EH (cell line): ENCODE results near the gene ADAMTS7.
"Not testable (repeated sequence)": the region's sequence is repeated elsewhere in the genome, so short reads cannot be mapped to it uniquely, and the experiment has no call there.

ENCODE experiments used
- DNase-seq: peaks from one replicate; pipeline ENCODE4 v3.0.0-alpha.2; 2015; ENCODE audit warnings: low read depth

The ADAMTS7 gene

GRCh38 chr15:78753751-78754535 is 57.3 kb downstream of the ADAMTS7 start:
- DNase-seq = not testable (repeated sequence)

DNA sequence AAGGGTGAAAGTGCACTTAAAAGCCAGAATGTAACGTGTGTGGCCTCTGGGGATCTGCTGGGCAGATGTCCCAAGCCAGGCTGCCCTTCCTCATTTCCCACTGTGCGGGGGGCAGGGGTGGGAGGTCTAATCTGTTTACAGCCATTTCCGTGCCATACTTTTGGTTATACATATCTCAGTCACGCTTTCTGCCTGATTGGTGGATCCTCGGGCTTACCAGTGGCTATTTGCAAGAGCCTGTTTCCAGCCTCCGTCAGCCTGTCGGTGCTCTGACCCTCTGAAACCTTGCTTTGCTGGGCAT is 58.0 kb downstream of the ADAMTS7 start:
- DNase-seq = not testable (repeated sequence)

- no peak for DNase-seq
Measured at GRCh38 chr15:78752492-78753358, 58.5 kb downstream of the ADAMTS7 start.

- no peak for DNase-seq
Measured at GRCh38 chr15:78751602-78751979, 59.7 kb downstream of the ADAMTS7 start.

DNA sequence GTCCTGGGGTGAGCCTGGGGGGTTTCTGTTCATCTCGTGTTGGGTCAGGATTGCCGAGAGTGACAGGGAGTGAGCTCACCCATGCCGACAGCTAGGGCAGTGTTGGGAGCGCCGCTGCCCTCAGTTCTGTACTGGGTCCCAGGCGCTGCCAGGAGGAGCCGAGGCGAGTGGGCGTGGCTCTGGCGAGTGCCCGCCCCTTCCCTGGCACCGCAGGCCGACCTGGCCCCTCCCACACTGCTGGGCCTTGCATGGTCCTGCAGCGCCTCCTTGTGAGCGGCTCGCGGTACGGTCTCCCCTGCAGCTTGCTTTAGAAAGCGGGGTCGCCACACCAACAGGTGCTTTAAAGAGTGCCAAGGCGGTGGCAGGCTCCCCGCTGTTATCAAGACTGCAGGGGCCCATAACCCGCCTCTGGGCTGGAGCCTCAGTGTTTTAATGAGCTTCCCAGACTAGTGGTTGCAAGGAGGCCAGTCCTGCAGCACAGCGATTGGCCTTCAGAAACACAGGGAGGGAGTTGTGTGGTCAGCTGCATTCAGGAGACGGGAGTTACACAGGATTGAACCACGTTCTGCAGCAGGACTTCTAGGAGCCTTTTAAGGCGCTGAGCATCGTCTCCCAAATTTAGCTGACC is 60.2 kb downstream of the ADAMTS7 start:
- peak; percentile 87 for DNase-seq

DNA sequence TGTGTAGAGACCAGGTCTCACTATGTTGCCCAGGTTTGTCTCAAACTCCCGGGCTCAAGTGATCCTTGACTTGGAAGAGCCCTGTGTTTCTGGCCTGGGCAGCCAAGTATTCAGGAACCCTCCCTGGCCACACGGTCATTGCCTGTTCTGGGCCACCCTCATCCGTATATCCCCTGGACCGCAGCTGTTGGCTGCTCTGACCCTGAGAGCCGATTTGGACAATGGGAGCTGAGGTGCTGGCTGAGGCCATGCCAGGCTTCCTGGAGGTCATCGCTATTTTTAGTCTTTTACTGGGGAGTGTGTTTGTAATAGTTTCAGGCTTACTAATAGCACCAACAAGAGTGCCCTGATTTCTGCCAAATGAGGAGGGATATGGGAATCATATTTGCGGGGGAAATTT is 60.7 kb downstream of the ADAMTS7 start:
- no peak for DNase-seq

- no peak for DNase-seq
Measured at GRCh38 chr15:78749831-78750230, 61.4 kb downstream of the ADAMTS7 start.

DNA sequence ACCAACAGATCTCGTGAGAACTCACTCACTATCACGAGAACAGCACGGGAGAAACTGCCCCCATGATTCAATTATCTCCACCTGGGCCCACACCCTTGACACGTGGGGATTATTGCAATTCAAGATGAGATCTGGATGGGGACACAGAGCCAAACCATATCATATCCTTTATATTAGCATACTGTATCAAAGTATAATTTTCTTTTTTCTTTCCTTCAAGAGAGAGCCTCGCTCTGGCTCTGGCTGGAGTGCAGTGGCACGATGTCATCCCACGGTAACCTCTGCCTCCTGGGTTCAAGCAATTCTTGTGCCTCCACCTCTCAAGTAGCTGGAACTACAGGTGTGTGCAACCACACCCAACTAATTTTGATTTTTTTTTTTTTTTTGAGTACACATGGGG is 63.4 kb downstream of the ADAMTS7 start:
- DNase-seq = not testable (repeated sequence)

GRCh38 chr15:78741674-78742073 is 69.6 kb downstream of the ADAMTS7 start:
- DNase-seq = not testable (repeated sequence)

GRCh38 chr15:78740904-78741274 is 70.4 kb downstream of the ADAMTS7 start:
- no peak for DNase-seq

- DNase-seq = peak; percentile 57
Measured at GRCh38 chr15:78739996-78740903, 71.0 kb downstream of the ADAMTS7 start.

DNA sequence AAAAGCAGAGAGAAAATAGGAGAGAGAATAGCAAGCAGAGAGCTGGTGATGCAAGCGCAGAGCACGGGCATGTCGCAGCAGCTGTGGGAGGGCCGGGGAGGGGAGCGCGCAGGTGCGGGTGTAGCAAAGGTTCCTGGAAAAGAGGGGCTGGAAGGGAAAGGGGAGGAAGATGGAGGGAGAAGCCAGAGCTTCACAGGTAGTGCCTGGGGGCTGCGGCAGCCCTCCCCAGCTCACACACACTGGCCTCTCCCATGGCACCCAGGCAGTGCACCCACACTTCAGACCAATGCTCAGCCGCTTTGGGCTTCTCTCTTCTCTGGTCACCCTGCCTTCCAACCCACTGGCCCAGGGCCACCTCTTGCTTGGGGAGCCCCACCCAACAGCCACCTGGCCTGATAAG is 72.1 kb downstream of the ADAMTS7 start:
- no peak for DNase-seq

DNA sequence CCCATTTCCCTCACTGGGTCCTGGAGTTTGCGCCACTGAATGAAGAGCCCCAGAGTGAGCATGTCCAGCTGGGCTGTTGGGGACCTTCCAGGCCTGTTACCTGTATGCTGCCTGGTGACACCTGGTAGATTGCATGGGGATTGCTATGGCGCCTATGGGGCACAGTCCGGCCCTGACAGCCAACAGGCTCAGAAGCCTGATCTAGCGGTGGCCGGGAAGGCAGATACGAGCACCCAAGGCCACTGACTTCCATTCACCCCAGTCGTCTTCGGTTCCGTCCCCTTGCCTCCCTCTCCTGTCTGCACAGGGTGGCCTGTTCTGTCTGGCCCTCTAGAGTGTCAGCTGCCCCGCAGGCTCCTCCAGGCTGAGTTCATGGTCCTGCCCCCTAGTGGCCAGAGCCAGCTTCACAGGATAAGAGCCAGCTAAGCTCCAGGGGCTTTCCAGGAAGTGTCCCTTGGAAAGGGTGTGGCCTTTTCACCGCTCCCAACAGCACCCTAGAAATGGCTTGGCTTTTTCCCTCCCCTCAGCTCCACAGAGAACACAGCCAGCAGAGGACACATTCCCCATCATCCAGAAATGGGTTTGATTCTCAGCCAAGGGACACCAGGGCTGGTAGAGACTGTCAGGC is 73.2 kb downstream of the ADAMTS7 start:
- DNase-seq = peak; percentile 50

DNA sequence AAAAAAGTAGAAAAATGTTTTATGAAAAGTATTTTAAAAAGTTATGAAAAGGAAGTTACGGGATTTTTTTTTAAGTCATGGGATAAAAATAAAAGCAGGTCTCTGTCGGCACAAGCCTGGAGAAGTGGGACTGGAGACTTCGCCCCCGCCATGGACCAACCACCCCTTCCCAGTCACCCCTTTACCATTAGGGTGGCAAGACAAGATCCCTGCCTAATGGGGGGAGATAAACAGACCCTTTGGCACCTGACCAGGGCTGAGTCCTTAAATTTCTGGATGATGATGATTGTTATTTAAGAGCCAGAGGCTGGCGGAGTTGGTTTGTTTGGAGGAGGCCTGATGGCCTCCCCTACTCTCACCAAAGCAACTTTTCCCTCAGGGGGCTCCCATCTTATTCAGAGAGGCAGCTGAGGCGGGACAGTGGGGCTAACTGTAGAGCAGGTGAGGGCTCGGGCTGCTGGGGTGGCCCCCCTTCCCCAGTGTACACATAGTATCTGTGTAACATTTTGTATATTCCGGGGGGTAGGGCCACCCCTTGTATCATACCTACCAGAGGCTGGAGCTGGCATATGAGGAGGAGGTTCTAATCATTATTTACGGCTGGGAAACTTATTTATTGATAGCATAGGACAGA is 74.0 kb downstream of the ADAMTS7 start:
- no peak for DNase-seq

GRCh38 chr15:78736286-78736685 is 75.0 kb downstream of the ADAMTS7 start:
- not testable (repeated sequence) for DNase-seq

- DNase-seq = no peak
Measured at GRCh38 chr15:78734451-78735064, 76.7 kb downstream of the ADAMTS7 start.

- no peak for DNase-seq
Measured at GRCh38 chr15:78732634-78733033, 78.6 kb downstream of the ADAMTS7 start.

GRCh38 chr15:78730955-78731354 is 80.3 kb downstream of the ADAMTS7 start:
- DNase-seq = no peak

DNA sequence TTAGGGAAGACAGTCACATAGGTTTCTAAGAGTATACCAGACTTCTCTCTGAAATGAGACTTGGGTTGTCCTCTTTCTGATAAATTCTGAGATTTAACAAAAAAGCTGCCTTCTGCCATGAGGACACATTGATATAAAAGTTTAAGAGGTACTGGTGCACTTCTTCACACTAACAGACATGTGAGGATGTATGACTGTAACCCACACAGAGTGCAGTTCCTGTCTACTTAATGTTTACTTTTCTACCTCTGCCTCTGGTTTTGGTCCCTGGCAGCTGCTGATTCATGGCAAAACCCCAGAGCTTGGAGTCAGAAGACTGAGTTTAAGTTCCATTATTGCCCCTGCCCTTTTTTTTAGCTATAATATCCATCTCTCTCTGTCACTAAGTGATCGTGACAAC is 82.8 kb downstream of the ADAMTS7 start:
- peak; percentile 13 for DNase-seq

DNA sequence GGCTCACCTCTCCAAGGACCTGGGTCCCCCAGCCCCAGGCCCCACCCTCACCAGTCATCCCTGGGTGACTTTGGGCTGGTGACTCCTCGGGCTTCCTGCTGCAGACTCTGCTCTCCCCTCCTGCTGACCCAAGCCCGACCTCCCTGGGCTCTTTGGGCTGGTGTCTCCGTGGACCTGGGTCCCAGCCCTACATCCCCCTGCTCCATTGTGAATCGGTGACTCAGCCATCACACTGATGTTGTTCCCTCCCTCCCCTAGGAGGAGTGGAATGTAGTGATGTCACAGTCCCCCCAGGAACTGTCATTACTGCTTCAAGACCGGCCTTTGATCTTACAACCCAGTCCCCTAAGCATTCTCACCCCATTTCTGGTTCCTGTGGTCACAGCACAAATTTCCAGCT is 83.7 kb downstream of the ADAMTS7 start:
- DNase-seq = peak; percentile 40
